ENCODE data around the gene DNAJC24.
"Not testable (repeated sequence)": the region's sequence is repeated elsewhere in the genome, so short reads cannot be mapped to it uniquely, and the experiment has no call there.

DNAJC24 gene

GRCh38 chr11:31369348-31370329 is at the start of gene DNAJC24, which contains the start of gene DCDC1:
TSS of gene DNAJC24 (plus strand) at chr11:31369860. CDS start at chr11:31370749, 889 bp downstream.
TSS of gene DCDC1 (minus strand) at chr11:31369739. CDS start at chr11:31328280, 41,459 bp downstream.
- TF ChIP-seq CTCF (IDR thresholded peaks at IDR 0.05; ENCODE audit: control extremely low read depth, extremely low read depth, low read depth, missing control alignments) = no peak
- ChIA-PET POLR2A (no interaction called here), CTCF (interaction anchor here (0.8 to 1.9 kb wide), 3 partner anchors 14 to 501 kb away, joined by 3 to 9 read pairs (median 4); no protein-coding TSS in a partner anchor)
- peak; percentile 86 for DNase-seq (ENCODE audit: extremely low spot score)

GRCh38 chr11:31321494-31321893 is 48.2 kb upstream of the DNAJC24 start:
- DNase-seq (ENCODE audit: extremely low spot score); POLR2A ChIA-PET; CTCF ChIA-PET: not testable (repeated sequence)

- CTCF ChIA-PET = interaction anchor here (1.0 kb wide), 1 partner anchor 11 kb away, joined by 3 read pairs; no protein-coding TSS in a partner anchor
- no peak for DNase-seq (ENCODE audit: extremely low spot score)
- POLR2A ChIA-PET = no interaction called here
- TF ChIP-seq CTCF (IDR thresholded peaks at IDR 0.05; ENCODE audit: control extremely low read depth, extremely low read depth, low read depth, missing control alignments) = no peak
Measured at GRCh38 chr11:31323145-31323544, 46.5 kb upstream of the DNAJC24 start.

DNA sequence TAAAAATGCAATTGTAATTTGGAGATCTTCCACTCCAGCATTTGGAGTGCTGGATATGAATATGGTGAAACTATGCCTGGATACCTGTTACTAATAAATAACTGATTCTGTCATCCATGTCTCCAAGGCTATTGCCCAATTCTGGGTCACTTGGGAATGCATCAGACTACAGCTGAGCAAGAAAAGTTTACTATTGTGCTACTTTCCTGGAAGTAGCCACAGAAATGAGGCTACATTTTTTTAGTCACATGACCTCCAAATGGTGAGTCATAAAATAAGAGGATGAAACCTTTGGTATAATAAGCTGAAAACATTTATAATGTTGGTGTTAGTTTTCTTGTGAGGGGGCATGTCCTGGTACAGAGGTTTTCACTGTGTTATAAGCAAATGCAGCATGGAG is 44.5 kb upstream of the DNAJC24 start:
- CTCF ChIA-PET = no interaction called here
- POLR2A ChIA-PET = no interaction called here
- TF ChIP-seq CTCF (IDR thresholded peaks at IDR 0.05; ENCODE audit: control extremely low read depth, extremely low read depth, low read depth, missing control alignments) = no peak
- DNase-seq (ENCODE audit: extremely low spot score) = no peak

DNA sequence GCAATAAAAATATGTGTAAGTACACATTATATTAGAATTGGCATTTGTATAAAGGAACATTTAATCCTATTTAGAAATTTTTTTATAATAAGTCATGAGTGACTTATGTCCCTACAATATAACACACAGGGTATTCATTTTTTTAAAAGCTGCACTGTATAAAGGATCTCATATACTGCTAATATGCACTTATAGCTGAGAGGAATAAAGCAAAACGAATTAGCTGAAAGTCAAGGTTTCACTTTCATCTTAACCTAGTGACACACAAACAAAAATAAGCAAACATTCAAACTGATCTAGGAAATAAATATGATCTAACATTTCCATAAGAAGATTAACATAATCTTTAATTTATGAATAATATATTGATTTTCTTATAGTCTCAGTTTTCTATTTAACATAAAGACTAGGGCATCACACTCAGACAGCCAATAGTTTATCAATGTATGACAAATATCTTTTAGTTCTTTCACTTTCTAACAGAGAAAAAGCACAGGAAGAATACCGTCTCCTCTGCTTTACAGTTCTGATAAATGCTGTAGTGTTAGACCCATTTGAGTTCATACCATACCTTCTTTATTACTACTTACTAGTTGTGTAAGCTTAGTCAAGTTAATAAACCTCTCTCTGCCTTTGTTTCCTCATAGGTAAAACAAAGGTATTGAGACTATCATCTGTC is 43.1 kb upstream of the DNAJC24 start:
- POLR2A ChIA-PET = no interaction called here
- CTCF ChIA-PET = interaction anchor here (0.7 kb wide), 1 partner anchor 23 kb away, joined by 3 read pairs; no protein-coding TSS in a partner anchor
- no peak for TF ChIP-seq CTCF (IDR thresholded peaks at IDR 0.05; ENCODE audit: control extremely low read depth, extremely low read depth, low read depth, missing control alignments)
- DNase-seq (ENCODE audit: extremely low spot score) = no peak

- CTCF ChIA-PET = interaction anchor here (1.1 kb wide), 1 partner anchor 14 kb away, joined by 4 read pairs; no protein-coding TSS in a partner anchor
- no peak for DNase-seq (ENCODE audit: extremely low spot score)
- no peak for TF ChIP-seq CTCF (IDR thresholded peaks at IDR 0.05; ENCODE audit: control extremely low read depth, extremely low read depth, low read depth, missing control alignments)
- POLR2A ChIA-PET = no interaction called here
Measured at GRCh38 chr11:31327417-31327816, 42.2 kb upstream of the DNAJC24 start.

Data from GM10248 (cell line).